UCSD-AML1 (cell line): ENCODE measurements around the gene RBP4.
"Not testable (repeated sequence)": the region's sequence is repeated elsewhere in the genome, so short reads cannot be mapped to it uniquely, and the experiment has no call there.

ENCODE experiments used
- DNase-seq: peaks from one replicate; lab custom pipeline; 2025; ENCODE audit not compliant: unreplicated experiment; lab: John Stamatoyannopoulos, UW

The RBP4 gene

GRCh38 chr10:93567277-93568104, 33.5 kb downstream of the RBP4 start:
- no peak for DNase-seq

GRCh38 chr10:93566435-93567276, 34.4 kb downstream of the RBP4 start, which contains the start of gene FFAR4:
Gene FFAR4, plus strand, starts transcription at chr10:93566665. Its CDS starts 56 bp downstream, at chr10:93566721.
- peak; percentile 23 for DNase-seq

- peak; percentile 16 for DNase-seq
Measured at GRCh38 chr10:93565446-93565845, 35.6 kb downstream of the RBP4 start.

- DNase-seq, result no peak
Measured at GRCh38 chr10:93560541-93560940, 40.5 kb downstream of the RBP4 start.

GRCh38 chr10:93559490-93559889, 41.5 kb downstream of the RBP4 start:
- no peak for DNase-seq

GRCh38 chr10:93554760-93555432, 46.1 kb downstream of the RBP4 start:
- DNase-seq, result peak; percentile 81

GRCh38 chr10:93554316-93554663, 46.7 kb downstream of the RBP4 start:
- DNase-seq, result no peak

GRCh38 chr10:93553482-93554315, 47.3 kb downstream of the RBP4 start:
- DNase-seq, result no peak

- no peak for DNase-seq
Measured at GRCh38 chr10:93552780-93553179, 48.3 kb downstream of the RBP4 start.

- DNase-seq, result no peak
Measured at GRCh38 chr10:93550606-93551005, 50.4 kb downstream of the RBP4 start.

- no peak for DNase-seq
Measured at GRCh38 chr10:93548376-93549071, 52.5 kb downstream of the RBP4 start.

GRCh38 chr10:93547522-93547921, 53.5 kb downstream of the RBP4 start:
- no peak for DNase-seq

GRCh38 chr10:93546995-93547394, 54.0 kb downstream of the RBP4 start:
- not testable (repeated sequence) for DNase-seq

- no peak for DNase-seq
Measured at GRCh38 chr10:93542358-93542791, 58.7 kb downstream of the RBP4 start.
